Kidney (tissue), 14 donors: ENCODE measurements around the gene TMEM121. TPM values are rescaled to one million over a fixed set of nuclear protein-coding genes. Genes with fewer than 3 reads are reported as not detected.

Experiments
- DNase-seq, 5 donors: peaks; one replicate each; pipeline ENCODE4 v3.0.0-alpha.2; 2013 to 2020
- FAIRE-seq: peaks from 2 replicates; lab custom pipeline; 2012; peaks lifted over from hg19 to GRCh38; lab: Jason Lieb, UNC
- H3K27ac ChIP-seq, 2 donors: one replicate each; pipeline ENCODE4 v1.7.0; 2013; ENCODE audit warnings: low read depth in 2 of 2, low read length in 2 of 2, inconsistent platforms in 1 of 2
- H3K27me3 ChIP-seq: one replicate; pipeline ENCODE4 v1.7.1; 2013; ENCODE audit warnings: low read length, inconsistent platforms; ENCODE audit not compliant: control insufficient read depth, insufficient read depth
- H3K36me3 ChIP-seq, 3 donors: one replicate each; pipeline versions ENCODE4 v1.7.0 to v1.7.1; 2013; ENCODE audit warnings: low read length in 3 of 3, control low read depth in 1 of 3, inconsistent platforms in 1 of 3; ENCODE audit not compliant: insufficient read depth in 3 of 3, control insufficient read depth in 2 of 3
- H3K4me1 ChIP-seq, 3 donors: one replicate each; pipeline versions ENCODE4 v1.7.0 to v1.7.1; 2013; ENCODE audit warnings: low read length in 3 of 3, inconsistent platforms in 1 of 3, low read depth in 1 of 3; ENCODE audit not compliant: control insufficient read depth in 2 of 3, insufficient read depth in 2 of 3
- H3K4me3 ChIP-seq, 3 donors: one replicate each; pipeline versions ENCODE4 v1.7.0 to v1.8.1; 2013; ENCODE audit warnings: low read length in 3 of 3, control low read depth in 1 of 3, inconsistent platforms in 1 of 3
- H3K9ac ChIP-seq, 3 donors: one replicate each; pipeline versions ENCODE4 v1.7.0 to v1.7.1; 2013; ENCODE audit warnings: low read length in 3 of 3, control low read depth in 1 of 3, inconsistent platforms in 1 of 3
- H3K9me3 ChIP-seq, 3 donors: one replicate each; pipeline versions ENCODE4 v1.7.0 to v1.7.1; 2013; ENCODE audit warnings: low read length in 3 of 3, control low read depth in 1 of 3, inconsistent platforms in 1 of 3; ENCODE audit not compliant: control insufficient read depth in 2 of 3, insufficient read depth in 1 of 3
- intact Hi-C: fragments of 100-400 bp; cut with DNase I; formaldehyde crosslinking; loops from one replicate; pipeline ENCODE4 v1.11.1; 2022
- polyA plus RNA-seq: library from polyadenylated mRNA; stranded (reverse); fragments of 350-450 nt; fragmentation: Illumina TruSeq; extraction: RNeasy Lipid Tissue Mini Kit (QIAGEN cat#74804); gene quantifications from one replicate; pipeline ENCODE4 v1.2.3, GENCODE V29; 2014; ENCODE audit warnings: low read depth, low replicate concordance; ENCODE audit not compliant: insufficient read depth
- total RNA-seq: library from RNA; stranded (reverse); fragmentation: NEBNext Ultra II Directional; extraction: Animal tissue kit (Norgen Biotek cat#: 25700); gene quantifications from one replicate; pipeline ENCODE4 v1.2.1, GENCODE V29; 2021
- TF ChIP-seq, protein P1 (sequence below): IDR thresholded peaks from 3 replicates; pipeline ENCODE4 v1.5.1; 2012; ENCODE audit warnings: mild to moderate bottlenecking, moderate library complexity, borderline replicate concordance; ENCODE audit not compliant: insufficient read depth; ENCODE audit errors: extremely low read depth
- donor health status: control.
- donor health status: control.
- donor health status: control.
- donor health status: control.
- donor health status: control.
- donor health status: DM: yes; HTN: yes; CAD: no.
- donor health status: Normal renal cell carcinoma (clear cell type).

Gene TMEM121
- total and polyA plus RNA-seq, 2 donors from 2014 or later: 3.1 to 4.1 TPM

DNA sequence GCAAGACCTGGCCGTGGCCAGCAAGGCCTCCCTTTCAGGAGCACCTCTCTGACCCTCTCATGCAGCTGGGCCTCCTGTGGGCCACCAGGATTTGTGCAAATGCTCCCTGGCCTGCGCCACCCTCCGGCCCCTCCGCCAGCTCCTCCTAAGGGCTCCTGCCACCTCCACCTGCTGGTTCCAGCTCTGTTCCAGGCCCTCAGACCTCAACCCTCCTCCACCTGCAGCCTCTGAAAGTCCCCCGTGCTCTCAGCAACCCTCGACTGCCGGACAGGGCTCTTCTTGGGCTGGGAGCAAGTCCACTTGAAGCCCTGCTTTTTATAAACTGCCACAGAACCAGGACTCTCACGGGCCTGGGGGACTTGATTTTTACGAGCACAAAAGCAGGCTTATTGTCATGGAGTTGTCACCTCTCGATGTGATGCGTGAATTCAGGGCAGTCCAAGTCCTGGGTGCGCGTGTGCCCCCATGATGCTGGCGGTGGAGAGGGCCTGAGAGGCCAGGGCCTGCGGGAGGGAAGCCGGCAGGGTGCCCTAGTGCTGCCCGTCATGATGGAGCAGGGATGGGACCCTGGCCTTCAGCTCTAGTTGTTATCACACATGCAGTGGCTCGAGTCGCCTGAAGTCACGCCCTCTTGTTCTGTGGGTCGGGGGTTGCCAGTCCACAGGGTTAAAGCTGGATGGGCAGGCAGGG is 26.2 kb upstream of the TMEM121 start:
- TF ChIP-seq, protein P1, sequence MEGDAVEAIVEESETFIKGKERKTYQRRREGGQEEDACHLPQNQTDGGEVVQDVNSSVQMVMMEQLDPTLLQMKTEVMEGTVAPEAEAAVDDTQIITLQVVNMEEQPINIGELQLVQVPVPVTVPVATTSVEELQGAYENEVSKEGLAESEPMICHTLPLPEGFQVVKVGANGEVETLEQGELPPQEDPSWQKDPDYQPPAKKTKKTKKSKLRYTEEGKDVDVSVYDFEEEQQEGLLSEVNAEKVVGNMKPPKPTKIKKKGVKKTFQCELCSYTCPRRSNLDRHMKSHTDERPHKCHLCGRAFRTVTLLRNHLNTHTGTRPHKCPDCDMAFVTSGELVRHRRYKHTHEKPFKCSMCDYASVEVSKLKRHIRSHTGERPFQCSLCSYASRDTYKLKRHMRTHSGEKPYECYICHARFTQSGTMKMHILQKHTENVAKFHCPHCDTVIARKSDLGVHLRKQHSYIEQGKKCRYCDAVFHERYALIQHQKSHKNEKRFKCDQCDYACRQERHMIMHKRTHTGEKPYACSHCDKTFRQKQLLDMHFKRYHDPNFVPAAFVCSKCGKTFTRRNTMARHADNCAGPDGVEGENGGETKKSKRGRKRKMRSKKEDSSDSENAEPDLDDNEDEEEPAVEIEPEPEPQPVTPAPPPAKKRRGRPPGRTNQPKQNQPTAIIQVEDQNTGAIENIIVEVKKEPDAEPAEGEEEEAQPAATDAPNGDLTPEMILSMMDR: no peak
- intact Hi-C loops: no loop called here
- H3K36me3 ChIP-seq: no peaks in the 10 kb centered on the region
- no peak overlapping the region for H3K27ac ChIP-seq
- no peaks in the 10 kb centered on the region for H3K4me1 ChIP-seq
- DNase-seq (peak in 2 of 5 donors; percentile 55 to 66), FAIRE-seq (no peak)
- H3K9ac ChIP-seq: no peak overlapping the region
- no peak overlapping the region for H3K4me3 ChIP-seq
- no peaks in the 10 kb centered on the region for H3K9me3 ChIP-seq
- no peaks in the 10 kb centered on the region for H3K27me3 ChIP-seq

DNA sequence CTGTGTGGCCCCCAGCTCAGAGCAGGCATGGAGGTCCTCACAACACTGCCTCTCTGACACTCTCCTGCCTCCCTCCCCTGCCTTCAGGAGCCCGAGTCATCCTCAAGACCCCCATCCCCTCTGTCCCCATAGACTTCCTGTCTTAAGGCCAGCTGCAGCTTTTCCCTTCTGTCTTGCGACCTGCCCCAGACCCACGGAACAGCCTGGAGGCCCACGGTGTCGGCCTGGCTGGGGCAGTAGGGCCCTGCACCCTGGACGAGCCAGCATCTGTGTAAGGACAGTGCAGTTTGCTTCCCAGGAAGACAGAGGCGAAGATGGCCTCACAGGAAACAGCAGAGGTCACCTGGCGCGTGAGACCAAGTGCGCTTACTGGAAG is 25.7 kb upstream of the TMEM121 start:
- no peak overlapping the region for H3K27ac ChIP-seq
- FAIRE-seq (no peak), DNase-seq (peak in 1 of 5 donors; percentile 50)
- no peaks in the 10 kb centered on the region for H3K27me3 ChIP-seq
- no peaks in the 10 kb centered on the region for H3K9me3 ChIP-seq
- H3K4me1 ChIP-seq: no peaks in the 10 kb centered on the region
- H3K9ac ChIP-seq: no peak overlapping the region
- intact Hi-C loops: no loop called here
- no peak overlapping the region for H3K4me3 ChIP-seq
- TF ChIP-seq, protein P1: no peak
- H3K36me3 ChIP-seq: no peaks in the 10 kb centered on the region

DNA sequence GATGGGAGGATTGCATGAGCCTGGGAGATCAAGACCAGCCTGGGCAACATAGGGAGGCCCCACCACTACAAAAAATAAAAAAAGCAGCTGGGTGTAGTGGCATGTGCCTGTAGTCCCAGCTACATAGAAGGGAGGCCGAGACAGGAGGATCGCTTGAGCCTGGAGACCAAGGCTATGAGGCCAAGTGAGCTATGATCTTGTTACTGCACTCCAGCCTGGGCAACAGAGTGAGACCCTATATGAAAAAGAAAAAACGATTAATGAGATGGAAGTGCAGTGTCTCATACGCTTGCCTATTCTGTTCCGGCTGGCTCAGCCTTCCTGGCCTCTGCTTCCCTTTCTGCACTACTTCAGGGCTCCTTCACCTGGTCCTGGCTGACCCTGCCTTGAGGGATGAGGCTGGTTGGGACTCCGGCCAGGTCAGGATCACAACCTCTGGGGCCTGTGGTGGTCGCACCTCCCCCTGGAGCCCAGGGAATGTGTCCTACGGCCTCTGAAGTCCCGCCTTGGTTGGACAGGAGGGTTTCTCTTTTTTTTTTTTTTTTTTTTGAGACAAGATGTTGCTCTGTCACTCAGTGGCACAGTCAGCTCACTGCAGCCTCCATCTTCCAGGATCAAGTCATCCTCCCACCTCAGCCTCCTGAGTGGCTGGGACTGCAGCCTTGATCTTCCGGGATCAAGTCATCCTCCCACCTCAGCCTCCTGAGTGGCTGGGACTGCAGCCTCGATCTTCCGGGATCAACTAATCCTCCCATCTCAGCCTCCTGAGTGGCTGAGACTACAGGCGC is 24.7 kb upstream of the TMEM121 start:
- FAIRE-seq: no peak
- intact Hi-C loops: no loop called here

More for the DNA sequence above, 24.7 kb upstream of the TMEM121 start:
- no peak overlapping the region for H3K4me3 ChIP-seq
- H3K36me3 ChIP-seq: no peaks in the 10 kb centered on the region
- TF ChIP-seq, protein P1: no peak
- no peak overlapping the region for H3K9ac ChIP-seq
- no peaks in the 10 kb centered on the region for H3K4me1 ChIP-seq
- H3K27ac ChIP-seq: no peak overlapping the region
- no peaks in the 10 kb centered on the region for H3K27me3 ChIP-seq
- DNase-seq: peak in 2 of 5 donors; percentile 24 to 45
- H3K9me3 ChIP-seq: no peaks in the 10 kb centered on the region
